Kidney (tissue), 14 donors: ENCODE data around the gene EGFLAM. TPM values are rescaled to one million over a fixed set of nuclear protein-coding genes. Genes with fewer than 3 reads are reported as not detected.

Experiments used
- DNase-seq, 5 donors: peaks; one replicate each; pipeline ENCODE4 v3.0.0-alpha.2; 2013 to 2020
- FAIRE-seq: peaks from 2 replicates; lab custom pipeline; 2012; peaks lifted over from hg19 to GRCh38; lab: Jason Lieb, UNC
- H3K27ac ChIP-seq, 2 donors: one replicate each; pipeline ENCODE4 v1.7.0; 2013; ENCODE audit warnings: low read depth in 2 of 2, low read length in 2 of 2, inconsistent platforms in 1 of 2
- H3K27me3 ChIP-seq: one replicate; pipeline ENCODE4 v1.7.1; 2013; ENCODE audit warnings: low read length, inconsistent platforms; ENCODE audit not compliant: control insufficient read depth, insufficient read depth
- H3K36me3 ChIP-seq, 3 donors: one replicate each; pipeline versions ENCODE4 v1.7.0 to v1.7.1; 2013; ENCODE audit warnings: low read length in 3 of 3, control low read depth in 1 of 3, inconsistent platforms in 1 of 3; ENCODE audit not compliant: insufficient read depth in 3 of 3, control insufficient read depth in 2 of 3
- H3K4me1 ChIP-seq, 3 donors: one replicate each; pipeline versions ENCODE4 v1.7.0 to v1.7.1; 2013; ENCODE audit warnings: low read length in 3 of 3, inconsistent platforms in 1 of 3, low read depth in 1 of 3; ENCODE audit not compliant: control insufficient read depth in 2 of 3, insufficient read depth in 2 of 3
- H3K4me3 ChIP-seq, 3 donors: one replicate each; pipeline versions ENCODE4 v1.7.0 to v1.8.1; 2013; ENCODE audit warnings: low read length in 3 of 3, control low read depth in 1 of 3, inconsistent platforms in 1 of 3
- H3K9ac ChIP-seq, 3 donors: one replicate each; pipeline versions ENCODE4 v1.7.0 to v1.7.1; 2013; ENCODE audit warnings: low read length in 3 of 3, control low read depth in 1 of 3, inconsistent platforms in 1 of 3
- H3K9me3 ChIP-seq, 3 donors: one replicate each; pipeline versions ENCODE4 v1.7.0 to v1.7.1; 2013; ENCODE audit warnings: low read length in 3 of 3, control low read depth in 1 of 3, inconsistent platforms in 1 of 3; ENCODE audit not compliant: control insufficient read depth in 2 of 3, insufficient read depth in 1 of 3
- CTCF ChIP-seq: IDR thresholded peaks from 3 replicates; pipeline ENCODE4 v1.5.1; 2012; ENCODE audit warnings: mild to moderate bottlenecking, moderate library complexity, borderline replicate concordance; ENCODE audit not compliant: insufficient read depth; ENCODE audit errors: extremely low read depth
- intact Hi-C: fragments of 100-400 bp; cut with DNase I; formaldehyde crosslinking; loops from one replicate; pipeline ENCODE4 v1.11.1; 2022
- polyA plus RNA-seq: library from polyadenylated mRNA; stranded (reverse); fragments of 350-450 nt; fragmentation: Illumina TruSeq; extraction: RNeasy Lipid Tissue Mini Kit (QIAGEN cat#74804); gene quantifications from one replicate; pipeline ENCODE4 v1.2.3, GENCODE V29; 2014; ENCODE audit warnings: low read depth, low replicate concordance; ENCODE audit not compliant: insufficient read depth
- total RNA-seq: library from RNA; stranded (reverse); fragmentation: NEBNext Ultra II Directional; extraction: Animal tissue kit (Norgen Biotek cat#: 25700); gene quantifications from one replicate; pipeline ENCODE4 v1.2.1, GENCODE V29; 2021
- donor health status: control.
- donor health status: control.
- donor health status: control.
- donor health status: control.
- donor health status: control.
- donor health status: DM: yes; HTN: yes; CAD: no.
- donor health status: Normal renal cell carcinoma (clear cell type).

Gene EGFLAM
- total and polyA plus RNA-seq, 2 donors from 2014 or later, result 5.1 to 5.9 TPM

GRCh38 chr5:38370358-38371100 is 112.2 kb downstream of the EGFLAM start:
- TF ChIP-seq CTCF, result no peak
- intact Hi-C loops, result no loop called here
- FAIRE-seq, result no peak
- H3K27ac ChIP-seq, result no peak overlapping the region
- no peaks in the 10 kb centered on the region for H3K36me3 ChIP-seq
- DNase-seq, result no peak
- H3K4me1 ChIP-seq, result no peaks in the 10 kb centered on the region
- H3K4me3 ChIP-seq, result no peak overlapping the region
- H3K9me3 ChIP-seq, result no peaks in the 10 kb centered on the region
- no peaks in the 10 kb centered on the region for H3K27me3 ChIP-seq
- no peak overlapping the region for H3K9ac ChIP-seq

GRCh38 chr5:38371596-38371995 is 113.2 kb downstream of the EGFLAM start:
- no peak for FAIRE-seq
- no peak for DNase-seq
- Histone ChIP-seq H3K4me1 (no peaks in the 10 kb centered on the region), H3K36me3 (no peaks in the 10 kb centered on the region), H3K9me3 (no peaks in the 10 kb centered on the region), H3K27ac (no peak overlapping the region), H3K4me3 (no peak overlapping the region), H3K9ac (no peak overlapping the region), H3K27me3 (no peaks in the 10 kb centered on the region)
- intact Hi-C loops, result no loop called here
- TF ChIP-seq CTCF, result no peak

DNA sequence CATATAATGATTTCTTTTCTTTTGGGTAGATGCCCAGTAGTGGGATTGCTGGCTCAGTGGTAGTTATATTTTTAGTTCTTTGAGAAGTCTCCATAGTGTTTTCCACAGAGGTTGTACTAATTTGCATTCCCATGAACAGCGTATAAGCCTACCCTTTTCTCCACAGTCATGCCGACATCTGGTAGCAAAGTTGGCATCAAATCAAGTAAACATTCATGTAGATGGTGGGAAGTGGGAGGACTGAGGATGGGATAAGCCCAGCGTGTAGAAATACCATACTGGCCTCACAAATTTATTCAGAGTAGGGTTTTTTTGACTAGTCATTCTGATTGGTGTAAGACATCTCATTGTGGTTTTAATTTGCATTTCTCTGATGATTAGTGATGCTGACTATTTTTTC is 115.4 kb downstream of the EGFLAM start:
- DNase-seq (no peak), FAIRE-seq (no peak)
- no peak overlapping the region for H3K9ac ChIP-seq
- H3K27ac ChIP-seq, result no peak overlapping the region
- H3K36me3 ChIP-seq, result no peaks in the 10 kb centered on the region
- TF ChIP-seq CTCF, result no peak
- no peak overlapping the region for H3K4me3 ChIP-seq
- no peaks in the 10 kb centered on the region for H3K27me3 ChIP-seq
- intact Hi-C loops, result no loop called here
- no peaks in the 10 kb centered on the region for H3K9me3 ChIP-seq
- no peaks in the 10 kb centered on the region for H3K4me1 ChIP-seq
